Mesothelial cell of epicardium (in vitro differentiated cells): ENCODE measurements around the gene TMEM179. TPM values are rescaled to one million over a fixed set of nuclear protein-coding genes. Genes with fewer than 3 reads are reported as not detected.

Experiments used
- DNase-seq, 2 experiments: peaks; one replicate each; pipeline ENCODE4 v3.0.0; 2021; ENCODE audit warnings: low spot score in 2 of 2; ENCODE audit not compliant: unreplicated experiment in 2 of 2
- H3K27ac Mint-ChIP-seq: 2 replicates; pipeline ENCODE4 v1.8.0; 2021; ENCODE audit warnings: mixed read lengths
- H3K27me3 Mint-ChIP-seq: 2 replicates; pipeline ENCODE4 v1.8.0; 2021; ENCODE audit warnings: low read depth, mixed read lengths
- H3K36me3 Mint-ChIP-seq: 2 replicates; pipeline ENCODE4 v1.8.0; 2021; ENCODE audit warnings: mixed read lengths
- H3K4me1 Mint-ChIP-seq: 2 replicates; pipeline ENCODE4 v1.8.0; 2021; ENCODE audit warnings: mixed read lengths
- H3K4me3 Mint-ChIP-seq: 2 replicates; pipeline ENCODE4 v1.8.0; 2021; ENCODE audit warnings: mild to moderate bottlenecking, moderate library complexity, mixed read lengths
- H3K9me3 Mint-ChIP-seq: 2 replicates; pipeline ENCODE4 v1.8.0; 2021; ENCODE audit warnings: mixed read lengths
- total RNA-seq: library from RNA; stranded (reverse); gene quantifications from 3 replicates; pipeline ENCODE4 v1.2.1, GENCODE V29; 2021
- TF ChIP-seq, protein P1 (sequence below): fragments of 200-600 bp; sonication (generic); IDR thresholded peaks from one replicate; pipeline ENCODE4 v1.5.0; 2021; ENCODE audit warnings: antibody characterized with exemption; ENCODE audit not compliant: unreplicated experiment

The TMEM179 gene
- total RNA-seq, 1 donor from 2014 or later: 6.0 TPM

DNA sequence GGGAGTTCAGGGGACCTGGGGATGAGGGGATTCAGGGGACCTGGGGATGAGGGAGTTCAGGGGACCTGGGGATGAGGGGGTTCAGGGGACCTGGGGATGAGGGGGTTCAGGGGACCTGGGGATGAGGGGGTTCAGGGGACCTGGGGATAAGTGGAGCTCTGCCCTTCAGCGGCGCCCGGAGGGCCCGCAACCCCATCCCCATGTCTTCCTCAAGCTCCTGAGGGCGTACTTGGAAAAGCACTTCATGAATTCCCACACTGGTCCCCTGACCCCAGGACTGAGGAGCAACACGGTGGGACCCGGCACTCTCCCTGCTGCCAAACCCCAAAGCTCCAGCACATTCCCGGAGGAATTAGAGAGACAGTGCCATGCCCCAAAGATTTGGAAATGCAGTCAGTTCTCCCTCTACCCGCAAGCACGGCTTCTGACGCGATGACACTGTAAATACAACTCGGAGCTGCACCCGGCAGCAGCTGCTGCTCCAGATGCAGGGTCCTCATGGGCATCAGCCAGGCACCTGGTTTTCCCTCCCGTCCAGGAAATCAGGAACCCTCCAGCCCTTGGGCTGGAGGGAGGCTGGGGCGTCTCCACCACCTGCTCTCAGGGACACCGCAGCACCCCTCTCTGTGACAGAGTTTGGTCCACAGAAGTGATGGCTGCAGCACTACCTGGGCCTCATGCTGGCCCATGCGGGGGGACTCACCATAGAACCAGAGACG, 57.8 kb downstream of the TMEM179 start:
- DNase-seq: peak in 1 of 2 experiments; percentile 28
- peaks cover 51% of the 10 kb centered on the region for H3K27me3 Mint-ChIP-seq
- H3K36me3 Mint-ChIP-seq: no peaks in the 10 kb centered on the region
- H3K27ac Mint-ChIP-seq: no peak overlapping the region
- H3K4me1 Mint-ChIP-seq: peaks cover 5% of the 10 kb centered on the region
- no peaks in the 10 kb centered on the region for H3K9me3 Mint-ChIP-seq
- no peak overlapping the region for H3K4me3 Mint-ChIP-seq
- TF ChIP-seq, protein P1, sequence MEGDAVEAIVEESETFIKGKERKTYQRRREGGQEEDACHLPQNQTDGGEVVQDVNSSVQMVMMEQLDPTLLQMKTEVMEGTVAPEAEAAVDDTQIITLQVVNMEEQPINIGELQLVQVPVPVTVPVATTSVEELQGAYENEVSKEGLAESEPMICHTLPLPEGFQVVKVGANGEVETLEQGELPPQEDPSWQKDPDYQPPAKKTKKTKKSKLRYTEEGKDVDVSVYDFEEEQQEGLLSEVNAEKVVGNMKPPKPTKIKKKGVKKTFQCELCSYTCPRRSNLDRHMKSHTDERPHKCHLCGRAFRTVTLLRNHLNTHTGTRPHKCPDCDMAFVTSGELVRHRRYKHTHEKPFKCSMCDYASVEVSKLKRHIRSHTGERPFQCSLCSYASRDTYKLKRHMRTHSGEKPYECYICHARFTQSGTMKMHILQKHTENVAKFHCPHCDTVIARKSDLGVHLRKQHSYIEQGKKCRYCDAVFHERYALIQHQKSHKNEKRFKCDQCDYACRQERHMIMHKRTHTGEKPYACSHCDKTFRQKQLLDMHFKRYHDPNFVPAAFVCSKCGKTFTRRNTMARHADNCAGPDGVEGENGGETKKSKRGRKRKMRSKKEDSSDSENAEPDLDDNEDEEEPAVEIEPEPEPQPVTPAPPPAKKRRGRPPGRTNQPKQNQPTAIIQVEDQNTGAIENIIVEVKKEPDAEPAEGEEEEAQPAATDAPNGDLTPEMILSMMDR: no peak

DNA sequence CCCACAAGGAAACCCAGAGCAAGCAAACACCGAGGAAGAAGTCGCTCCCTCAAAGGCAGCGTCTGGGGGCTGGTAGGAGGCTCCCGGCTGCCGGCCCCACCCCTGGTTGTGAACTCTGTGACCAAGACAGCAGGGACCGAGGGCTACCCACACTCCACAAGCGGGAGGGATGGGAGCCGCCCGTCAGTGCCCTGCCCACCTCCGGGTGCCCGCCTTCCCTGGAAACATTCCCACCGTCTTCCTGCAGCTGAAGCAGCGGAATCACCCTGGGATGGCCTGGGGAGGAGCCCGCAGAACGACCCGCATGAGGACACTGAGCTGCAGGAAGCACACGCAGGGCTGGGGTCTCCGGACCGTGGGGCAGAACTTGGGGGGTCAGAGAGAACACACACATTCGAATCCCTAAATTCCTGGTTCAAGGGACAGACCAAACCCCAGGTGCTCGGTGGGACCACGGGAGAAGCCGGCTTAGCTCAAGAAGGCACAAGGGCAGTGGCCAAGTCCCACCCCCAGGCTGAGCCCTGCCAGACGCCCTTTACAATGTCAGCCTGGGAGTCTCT, 58.5 kb downstream of the TMEM179 start:
- Mint-ChIP-seq H3K27me3 (peaks cover 56% of the 10 kb centered on the region), H3K9me3 (no peaks in the 10 kb centered on the region), H3K36me3 (no peaks in the 10 kb centered on the region), H3K27ac (no peak overlapping the region), H3K4me3 (no peak overlapping the region), H3K4me1 (peaks cover 5% of the 10 kb centered on the region)
- TF ChIP-seq, protein P1: no peak
- peak in 1 of 2 experiments; percentile 31 for DNase-seq

DNA sequence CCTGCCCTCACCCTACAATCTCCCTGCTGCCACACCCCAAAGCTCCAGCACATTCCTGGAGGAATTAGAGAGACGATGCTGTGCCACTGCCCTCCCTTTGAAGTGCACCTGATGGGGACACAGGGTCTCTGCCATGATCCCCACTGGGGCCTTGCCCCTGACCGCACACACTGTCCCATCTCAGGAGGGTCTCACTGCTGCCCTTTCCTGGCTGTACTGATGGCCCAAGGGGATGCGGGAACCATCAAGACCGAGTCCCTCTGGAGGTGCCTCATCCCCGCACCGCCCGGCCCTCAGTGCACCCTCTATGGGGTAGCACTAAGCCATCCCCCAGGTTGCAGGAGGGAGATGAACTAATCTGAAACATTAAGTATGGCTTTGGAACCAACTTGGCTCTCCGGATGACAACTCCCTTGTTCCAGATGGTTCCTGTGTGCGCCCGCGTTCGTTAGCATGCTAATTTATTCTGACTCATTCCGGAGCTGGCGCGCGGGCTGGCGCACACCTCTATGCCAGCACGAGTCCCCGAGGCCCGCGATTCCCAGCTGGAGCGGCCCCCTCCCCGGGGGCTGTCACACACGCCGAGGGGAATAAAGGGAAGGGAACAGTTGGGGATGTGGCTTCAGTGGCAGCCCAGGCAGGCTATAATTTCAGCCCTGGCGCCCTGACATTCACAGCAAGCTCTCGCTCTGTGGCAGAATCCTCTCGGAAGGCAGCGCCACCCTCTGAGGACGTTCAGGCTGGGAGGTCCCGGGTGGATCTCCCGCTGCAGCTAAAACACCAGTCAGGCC, 59.2 kb downstream of the TMEM179 start:
- H3K9me3 Mint-ChIP-seq: no peaks in the 10 kb centered on the region
- H3K4me3 Mint-ChIP-seq: no peak overlapping the region
- TF ChIP-seq, protein P1: no peak
- no peak overlapping the region for H3K27ac Mint-ChIP-seq
- H3K4me1 Mint-ChIP-seq: peaks cover 5% of the 10 kb centered on the region
- H3K27me3 Mint-ChIP-seq: peaks cover 55% of the 10 kb centered on the region
- H3K36me3 Mint-ChIP-seq: no peaks in the 10 kb centered on the region
- DNase-seq: peak in 1 of 2 experiments; percentile 25

DNA sequence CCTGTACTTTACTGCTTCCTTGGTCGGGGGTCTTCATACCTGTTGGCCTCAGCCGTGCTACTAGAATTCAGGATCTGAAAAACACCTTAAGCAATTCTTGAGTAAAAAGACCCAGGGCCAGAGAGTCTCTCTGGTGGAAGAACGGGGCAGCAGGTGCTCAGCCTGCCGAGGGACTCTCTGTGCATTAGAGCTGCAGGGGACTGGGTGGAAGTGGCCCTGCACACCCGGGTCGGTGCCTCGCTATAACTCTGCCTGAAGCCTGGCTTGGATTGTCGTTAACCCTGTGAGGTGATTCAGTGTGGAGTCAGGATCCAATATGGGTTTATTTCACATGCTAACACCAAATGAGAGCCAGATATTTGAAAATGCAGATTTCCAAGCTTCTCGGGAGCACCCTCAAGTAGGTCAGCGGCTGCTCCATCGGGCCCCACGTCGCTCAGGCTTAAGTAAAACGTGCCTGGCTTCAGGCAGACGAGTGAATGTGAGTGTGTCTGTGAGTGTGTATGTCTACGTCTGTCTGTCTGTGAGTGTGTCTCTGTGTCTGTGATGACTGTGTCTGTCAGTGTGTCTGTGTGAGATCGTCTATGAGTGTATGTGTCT, 60.1 kb downstream of the TMEM179 start:
- peak in 1 of 2 experiments; percentile 11 for DNase-seq
- Mint-ChIP-seq H3K4me1 (peaks cover 5% of the 10 kb centered on the region), H3K27me3 (peaks cover 54% of the 10 kb centered on the region), H3K27ac (no peak overlapping the region), H3K9me3 (no peaks in the 10 kb centered on the region), H3K36me3 (no peaks in the 10 kb centered on the region), H3K4me3 (no peak overlapping the region)
- TF ChIP-seq, protein P1: no peak
